ENCODE results near the gene TRIM6.
"Not testable (repeated sequence)": the region's sequence is repeated elsewhere in the genome, so short reads cannot be mapped to it uniquely, and the experiment has no call there.

TRIM6 gene

DNA sequence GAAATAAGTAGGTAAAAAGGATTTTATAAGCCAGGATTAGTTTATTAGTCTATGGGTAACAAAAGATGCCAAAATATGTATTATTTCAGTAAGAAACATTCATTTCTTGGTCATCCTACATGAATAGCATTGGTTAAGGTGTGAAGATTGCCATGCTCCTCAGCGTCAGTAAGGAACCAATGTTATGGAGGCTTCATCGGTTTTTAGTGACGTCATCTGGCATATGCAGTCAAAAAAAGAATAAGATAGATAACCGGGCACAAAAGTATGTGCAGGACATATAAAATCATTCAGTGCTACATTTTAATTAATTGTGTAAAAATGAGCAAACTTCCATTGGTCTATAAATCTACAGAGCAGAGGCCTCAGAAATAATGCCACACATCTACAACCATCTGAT lies 59.0 kb downstream of the TRIM6 start:
- in situ Hi-C loops (cut with HindIII; ENCODE audit: low pct_unique_long_range_greater_than_20kb, low sequenced_read_pairs) = no loop called here
- no peak for TF ChIP-seq JUND (IDR thresholded peaks at IDR 0.05; ENCODE audit: low read depth)
- no peak for DNase-seq (ENCODE audit: low read depth in 1 of 2, low spot score in 1 of 2)

DNA sequence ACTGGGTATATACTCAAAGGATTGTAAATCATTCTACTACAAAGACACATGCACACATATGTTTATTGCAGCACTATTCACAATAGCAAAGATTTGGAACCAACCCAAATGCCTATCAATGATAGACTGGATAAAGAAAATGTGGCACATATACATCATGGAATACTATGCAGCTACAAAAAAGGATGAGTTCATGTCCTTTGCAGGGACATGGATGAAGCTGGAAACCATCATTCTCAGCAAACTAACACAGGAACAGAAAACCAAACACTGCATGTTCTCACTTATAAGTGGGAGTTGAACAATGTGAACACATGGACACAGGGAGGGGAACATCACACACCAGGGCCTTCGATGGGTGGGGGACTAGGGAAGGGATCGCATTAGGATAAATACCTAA lies 60.5 kb downstream of the TRIM6 start:
- in situ Hi-C loops (cut with HindIII; ENCODE audit: low pct_unique_long_range_greater_than_20kb, low sequenced_read_pairs); DNase-seq (ENCODE audit: low read depth in 1 of 2, low spot score in 1 of 2): not testable (repeated sequence)

DNA sequence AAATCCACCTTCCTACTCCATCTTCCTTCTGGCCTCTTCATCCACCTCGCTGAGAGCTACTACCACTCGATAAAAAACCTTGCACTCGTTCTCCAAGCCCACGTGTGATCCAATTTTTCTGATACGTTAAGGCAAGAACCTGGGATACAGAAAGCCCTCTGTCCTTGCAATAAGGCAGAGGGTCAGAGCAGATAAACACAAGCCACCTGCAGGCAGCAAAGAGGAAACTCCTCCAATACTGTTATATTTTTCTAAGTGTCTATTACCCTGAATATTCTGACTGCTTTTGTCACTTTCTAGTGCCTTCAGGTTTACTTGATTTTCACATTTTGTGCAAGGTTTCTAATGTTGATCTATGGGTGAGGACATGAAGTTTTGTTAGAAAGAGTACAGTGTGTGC lies 61.9 kb downstream of the TRIM6 start:
- no peak for DNase-seq (ENCODE audit: low read depth in 1 of 2, low spot score in 1 of 2)
- in situ Hi-C loops (cut with HindIII; ENCODE audit: low pct_unique_long_range_greater_than_20kb, low sequenced_read_pairs) = no loop called here
- TF ChIP-seq JUND (IDR thresholded peaks at IDR 0.05; ENCODE audit: low read depth) = no peak

Data from T47D (cell line).